Caco-2 (cell line): ENCODE results near the gene LENG1. TPM values are rescaled to one million over a fixed set of nuclear protein-coding genes. Genes with fewer than 3 reads are reported as not detected.
"Not testable (repeated sequence)": the region's sequence is repeated elsewhere in the genome, so short reads cannot be mapped to it uniquely, and the experiment has no call there.

ENCODE experiments used
- BruUV-seq: library from RNA; stranded (reverse); fragments of 400-500 nt; replicated peaks from 2 replicates; lab custom pipeline; 2021; lab: Mats Ljungman, UMichigan
- CTCF ChIA-PET: fragments of 300-600 bp; sonication (Branson Sonifier 250); formaldehyde crosslinking; loops from one replicate; lab custom pipeline; 2022; ENCODE audit warnings: antibody characterized with exemption; lab: Charles Lee
- POLR2A ChIA-PET: fragments of 300-600 bp; sonication (Branson Sonifier 250); formaldehyde crosslinking; loops from one replicate; lab custom pipeline; 2022; ENCODE audit warnings: antibody characterized with exemption; lab: Charles Lee
- DNase-seq, 2 experiments: peaks; one replicate each; pipeline versions ENCODE4 v3.0.0 to v3.0.0-alpha.2; 2020 to 2022
- H3K27me3 ChIP-seq: replicated peaks from 2 replicates; pipeline ENCODE4 v1.6.0; 2011; ENCODE audit warnings: low read length; ENCODE audit not compliant: control insufficient read depth, insufficient read depth
- H3K36me3 ChIP-seq: 2 replicates; pipeline ENCODE4 v1.5.1; 2011; ENCODE audit warnings: low read length; ENCODE audit not compliant: control insufficient read depth, insufficient read depth
- H3K4me1 ChIP-seq: fragments of 250-450 bp; sonication (Bioruptor Pico); 2 replicates; pipeline ENCODE4 v1.5.1; 2020; ENCODE audit warnings: mild to moderate bottlenecking
- H3K4me3 ChIP-seq: 2 replicates; pipeline ENCODE4 v1.5.1; 2011; ENCODE audit warnings: low read depth, mild to moderate bottlenecking, control low read depth, low read length
- H3K9me3 ChIP-seq: fragments of 250-450 bp; sonication (Bioruptor Pico); 2 replicates; pipeline ENCODE4 v1.5.1; 2020; ENCODE audit warnings: mild to moderate bottlenecking, moderate library complexity
- H3K27ac Mint-ChIP-seq: one replicate; pipeline ENCODE4 v1.8.0; 2022; ENCODE audit warnings: mixed read lengths; ENCODE audit not compliant: unreplicated experiment
- H3K27me3 Mint-ChIP-seq: one replicate; pipeline ENCODE4 v1.8.0; 2022; ENCODE audit warnings: mixed read lengths; ENCODE audit not compliant: insufficient read depth, unreplicated experiment
- H3K36me3 Mint-ChIP-seq: one replicate; pipeline ENCODE4 v1.8.0; 2022; ENCODE audit warnings: mild to moderate bottlenecking, mixed read lengths; ENCODE audit not compliant: insufficient read depth, unreplicated experiment
- H3K4me1 Mint-ChIP-seq: one replicate; pipeline ENCODE4 v1.8.0; 2022; ENCODE audit warnings: low read depth, mixed read lengths; ENCODE audit not compliant: unreplicated experiment
- H3K4me3 Mint-ChIP-seq: one replicate; pipeline ENCODE4 v1.8.0; 2022; ENCODE audit warnings: mild to moderate bottlenecking, moderate library complexity, mixed read lengths; ENCODE audit not compliant: unreplicated experiment
- H3K9me3 Mint-ChIP-seq: one replicate; pipeline ENCODE4 v1.8.0; 2022; ENCODE audit warnings: mixed read lengths; ENCODE audit not compliant: unreplicated experiment
- intact Hi-C: fragments of 100-400 bp; cut with micrococcal nuclease; formaldehyde crosslinking; loops from one replicate; pipeline ENCODE4 v1.10.0; 2022; ENCODE audit not compliant: unreplicated experiment
- total RNA-seq: library from RNA; stranded (reverse); gene quantifications from 2 replicates; pipeline ENCODE4 v1.2.3, GENCODE V29; 2022
- TF ChIP-seq, protein P1 (sequence below), 2 experiments: fragments of 200-600 bp in 1 of 2; IDR thresholded peaks; 1 replicate in 1 of 2; 2 replicates in 1 of 2; pipeline versions ENCODE4 v1.5.1 to v1.8.0; 2011 to 2022; ENCODE audit warnings: antibody characterized with exemption in 1 of 2, control low read depth in 1 of 2, inconsistent platforms in 1 of 2, low read depth in 1 of 2, low read length in 1 of 2, mild to moderate bottlenecking in 1 of 2, moderate library complexity in 1 of 2; ENCODE audit not compliant: insufficient read depth in 1 of 2, severe bottlenecking in 1 of 2, unreplicated experiment in 1 of 2

LENG1 gene
- total RNA-seq, 1 experiment from 2014 or later = 6.9 TPM

DNA sequence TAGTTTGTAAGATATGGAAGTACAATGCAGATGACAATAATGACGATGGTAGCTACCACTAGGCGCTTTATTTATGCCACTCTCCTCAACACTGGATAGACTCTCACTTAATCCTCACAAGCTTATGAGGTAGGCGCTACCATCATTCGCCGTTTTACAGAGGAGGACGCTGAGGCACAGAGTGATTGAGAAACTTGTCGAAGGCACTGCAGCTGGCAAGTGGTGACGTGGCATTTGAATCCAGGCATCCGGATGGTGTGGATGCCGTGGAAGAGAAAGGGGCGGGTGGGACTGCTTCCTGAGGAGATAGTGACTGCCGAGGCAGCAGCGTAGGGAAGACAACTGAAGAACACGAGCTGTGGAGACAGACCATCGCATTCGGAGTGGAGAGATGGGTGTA is 39.9 kb upstream of the LENG1 start:
- H3K9me3 ChIP-seq = no peaks in the 10 kb centered on the region
- H3K27me3 Mint-ChIP-seq = no peaks in the 10 kb centered on the region
- POLR2A ChIA-PET = interaction anchor here (4.4 kb wide), 1 partner anchor 9 kb away, joined by 98 read pairs; the partner anchor contains the start of genes MBOAT7 and TSEN34
- H3K36me3 ChIP-seq = peaks cover 11% of the 10 kb centered on the region
- peak overlapping the region; percentile 89 for H3K4me3 Mint-ChIP-seq
- no TSS peak for BruUV-seq
- no peak for DNase-seq
- H3K9me3 Mint-ChIP-seq = no peaks in the 10 kb centered on the region
- no peak overlapping the region for H3K4me3 ChIP-seq
- H3K27ac Mint-ChIP-seq = peak overlapping the region; percentile 86
- TF ChIP-seq, protein P1, sequence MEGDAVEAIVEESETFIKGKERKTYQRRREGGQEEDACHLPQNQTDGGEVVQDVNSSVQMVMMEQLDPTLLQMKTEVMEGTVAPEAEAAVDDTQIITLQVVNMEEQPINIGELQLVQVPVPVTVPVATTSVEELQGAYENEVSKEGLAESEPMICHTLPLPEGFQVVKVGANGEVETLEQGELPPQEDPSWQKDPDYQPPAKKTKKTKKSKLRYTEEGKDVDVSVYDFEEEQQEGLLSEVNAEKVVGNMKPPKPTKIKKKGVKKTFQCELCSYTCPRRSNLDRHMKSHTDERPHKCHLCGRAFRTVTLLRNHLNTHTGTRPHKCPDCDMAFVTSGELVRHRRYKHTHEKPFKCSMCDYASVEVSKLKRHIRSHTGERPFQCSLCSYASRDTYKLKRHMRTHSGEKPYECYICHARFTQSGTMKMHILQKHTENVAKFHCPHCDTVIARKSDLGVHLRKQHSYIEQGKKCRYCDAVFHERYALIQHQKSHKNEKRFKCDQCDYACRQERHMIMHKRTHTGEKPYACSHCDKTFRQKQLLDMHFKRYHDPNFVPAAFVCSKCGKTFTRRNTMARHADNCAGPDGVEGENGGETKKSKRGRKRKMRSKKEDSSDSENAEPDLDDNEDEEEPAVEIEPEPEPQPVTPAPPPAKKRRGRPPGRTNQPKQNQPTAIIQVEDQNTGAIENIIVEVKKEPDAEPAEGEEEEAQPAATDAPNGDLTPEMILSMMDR (IDR thresholded peaks at IDR 0.05; ENCODE audit: insufficient read depth in 1 of 2, low read depth in 1 of 2, low read length in 1 of 2, severe bottlenecking in 1 of 2, unreplicated experiment in 1 of 2) = no peak
- intact Hi-C loops = no loop called here
- peaks cover 25% of the 10 kb centered on the region for H3K4me1 ChIP-seq
- H3K36me3 Mint-ChIP-seq = peaks cover 70% of the 10 kb centered on the region
- no peaks in the 10 kb centered on the region for H3K27me3 ChIP-seq
- CTCF ChIA-PET = no interaction called here
- peaks cover 18% of the 10 kb centered on the region for H3K4me1 Mint-ChIP-seq

DNA sequence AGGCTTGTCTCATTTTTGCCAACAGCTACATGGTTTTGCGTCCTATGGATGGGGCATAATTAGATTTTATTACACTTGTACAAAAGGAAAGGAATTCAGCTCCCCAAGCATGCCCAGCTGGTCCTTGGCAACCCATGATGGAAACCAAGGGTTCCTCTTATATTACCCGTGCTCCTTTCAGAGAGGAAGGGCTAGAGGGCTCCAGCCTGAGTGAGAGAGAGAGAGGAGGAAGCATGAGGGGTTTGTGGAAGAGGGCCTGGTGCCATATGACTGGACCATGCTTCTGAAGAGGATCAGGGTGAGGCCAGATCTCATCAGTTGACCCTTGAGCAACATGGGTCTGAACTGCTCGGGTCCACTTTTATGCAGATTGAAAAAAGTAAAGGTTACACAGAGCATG is 37.6 kb upstream of the LENG1 start:
- Histone ChIP-seq H3K4me1 (peaks cover 5% of the 10 kb centered on the region), H3K36me3 (peaks cover 1% of the 10 kb centered on the region; the same call in 1 of the 2 replicates), H3K9me3 (no peaks in the 10 kb centered on the region), H3K4me3 (no peak overlapping the region), H3K27me3 (no peaks in the 10 kb centered on the region)
- no peak for DNase-seq
- H3K36me3 Mint-ChIP-seq = peaks cover 64% of the 10 kb centered on the region
- H3K9me3 Mint-ChIP-seq = no peaks in the 10 kb centered on the region
- peaks cover 18% of the 10 kb centered on the region for H3K4me1 Mint-ChIP-seq
- no peak overlapping the region for H3K27ac Mint-ChIP-seq
- TF ChIP-seq, protein P1 (IDR thresholded peaks at IDR 0.05; ENCODE audit: insufficient read depth in 1 of 2, low read depth in 1 of 2, low read length in 1 of 2, severe bottlenecking in 1 of 2, unreplicated experiment in 1 of 2) = no peak
- H3K4me3 Mint-ChIP-seq = no peak overlapping the region
- intact Hi-C loops = no loop called here
- CTCF ChIA-PET = no interaction called here
- POLR2A ChIA-PET = no interaction called here
- no peaks in the 10 kb centered on the region for H3K27me3 Mint-ChIP-seq
- BruUV-seq = no TSS peak

- no peak for DNase-seq
- CTCF ChIA-PET = no interaction called here
- no peaks in the 10 kb centered on the region for H3K27me3 Mint-ChIP-seq
- no peaks in the 10 kb centered on the region for H3K9me3 ChIP-seq
- TF ChIP-seq, protein P1 (IDR thresholded peaks at IDR 0.05; ENCODE audit: insufficient read depth in 1 of 2, low read depth in 1 of 2, low read length in 1 of 2, severe bottlenecking in 1 of 2, unreplicated experiment in 1 of 2) = no peak
- H3K4me3 Mint-ChIP-seq = no peak overlapping the region
- no peak overlapping the region for H3K4me3 ChIP-seq
- H3K4me1 Mint-ChIP-seq = peaks cover 24% of the 10 kb centered on the region
- H3K27ac Mint-ChIP-seq = no peak overlapping the region
- peaks cover 1% of the 10 kb centered on the region; the same call in 1 of the 2 replicates for H3K36me3 ChIP-seq
- no peaks in the 10 kb centered on the region for H3K4me1 ChIP-seq
- BruUV-seq = no TSS peak
- intact Hi-C loops = no loop called here
- no peaks in the 10 kb centered on the region for H3K27me3 ChIP-seq
- no peaks in the 10 kb centered on the region for H3K9me3 Mint-ChIP-seq
- POLR2A ChIA-PET = no interaction called here
- peaks cover 64% of the 10 kb centered on the region for H3K36me3 Mint-ChIP-seq
These were observed 37.0 kb upstream of the LENG1 start for GRCh38 chr19:54196536-54196935.

- H3K27me3 Mint-ChIP-seq, POLR2A ChIA-PET: not testable (repeated sequence)
These were observed 34.9 kb upstream of the LENG1 start for GRCh38 chr19:54194463-54194862.

More at GRCh38 chr19:54194463-54194862, 34.9 kb upstream of the LENG1 start:
- H3K4me1 ChIP-seq, H3K9me3 Mint-ChIP-seq, H3K9me3 ChIP-seq, H3K4me3 ChIP-seq, CTCF ChIA-PET, DNase-seq, H3K36me3 ChIP-seq, H3K27me3 ChIP-seq, H3K27ac Mint-ChIP-seq, BruUV-seq, H3K4me3 Mint-ChIP-seq: not testable (repeated sequence)
- Mint-ChIP-seq H3K4me1 (peaks cover 19% of the 10 kb centered on the region), H3K36me3 (peaks cover 64% of the 10 kb centered on the region)
- intact Hi-C loops = loop anchor here (5.0 kb wide), 1 partner anchor 268 kb away; the partner anchor contains the start of gene LENG9
